Psoas muscle (tissue), 8 donors: ENCODE results near the gene VRTN. TPM values are rescaled to one million over a fixed set of nuclear protein-coding genes. Genes with fewer than 3 reads are reported as not detected.
"Not testable (repeated sequence)": the region's sequence is repeated elsewhere in the genome, so short reads cannot be mapped to it uniquely, and the experiment has no call there.

Experiments
- ATAC-seq, 4 donors: fragments of 200-7000 bp; cut with Tn5 transposase; one replicate each; pipeline ENCODE4 v1.9.1; 2020; ENCODE audit warnings: moderate library complexity in 3 of 4, mild to moderate bottlenecking in 2 of 4
- DNase-seq, 2 donors: peaks; one replicate each; pipeline ENCODE4 v3.0.0-alpha.2; 2020
- H3K27ac ChIP-seq: fragments of 200-600 bp; one replicate; pipeline ENCODE4 v1.8.0; 2022
- H3K27me3 ChIP-seq, 3 donors: fragments of 200-600 bp in 1 of 3; one replicate each; pipeline versions ENCODE4 v1.6.1 to v1.8.0; 2013 to 2022; ENCODE audit warnings: low read length in 2 of 3, mild to moderate bottlenecking in 2 of 3, moderate library complexity in 1 of 3; ENCODE audit not compliant: insufficient read depth in 3 of 3
- H3K36me3 ChIP-seq, 2 donors: fragments of 200-600 bp in 1 of 2; one replicate each; pipeline versions ENCODE4 v1.6.1 to v1.8.0; 2013 to 2022; ENCODE audit warnings: low read depth in 1 of 2, mild to moderate bottlenecking in 1 of 2, moderate library complexity in 1 of 2; ENCODE audit not compliant: insufficient read depth in 1 of 2
- H3K4me1 ChIP-seq: fragments of 200-600 bp; one replicate; pipeline ENCODE4 v1.8.0; 2022
- H3K4me3 ChIP-seq: fragments of 200-600 bp; one replicate; pipeline ENCODE4 v1.8.0; 2022; ENCODE audit warnings: mild to moderate bottlenecking
- H3K9me3 ChIP-seq: fragments of 200-600 bp; one replicate; pipeline ENCODE4 v1.8.0; 2022
- WGBS, 3 donors: extraction: QIAGEN DNeasy Blood & Tissue Kit; methylation state at CpG; one replicate each; pipeline versions ENCODE4 v1.1.6 to v1.1.7; 2013; 5-methylcytosine and 5-hydroxymethylcytosine counted together
- intact Hi-C, 2 donors: fragments of 100-400 bp; cut with DNase I; formaldehyde crosslinking; loops; one replicate each; pipeline versions ENCODE4 v1.11.0 to v1.14.2; 2022
- polyA plus RNA-seq, 3 donors: library from polyadenylated mRNA; stranded (reverse); fragments of 200-250 nt; gene quantifications; one replicate each; pipeline ENCODE4 v1.2.3, GENCODE V29; 2013
- total RNA-seq, 4 donors: library from RNA; stranded (reverse); fragmentation: NEBNext Ultra II Directional in 2 of 4; extraction: Animal tissue kit (Norgen Biotek cat#: 25700) in 2 of 4; gene quantifications; one replicate each; pipeline versions ENCODE4 v1.2.1 to v1.2.4, GENCODE V29; 2021 to 2023
- TF ChIP-seq, protein P1 (sequence below): fragments of 200-600 bp; IDR thresholded peaks from one replicate; pipeline ENCODE4 v1.8.0; 2022; ENCODE audit warnings: antibody characterized with exemption
- donor health status: healthy with polysubstance abuse.
- donor health status: DM: no; HTN: no; CAD: no; lungs with moderate emphysema.
- donor health status: Bipolar disorder and iron deficiency.
- donor health status: healthy.
- donor health status: DM: yes; HTN: yes; CAD: no.
- donor health status: DM: no; HTN: no; CAD: no.
- donor health status: DM: no; HTN: no; CAD: no.
- donor health status: DM: yes; HTN: yes; CAD: no.

VRTN gene
- total and polyA plus RNA-seq, 7 donors: not detected

DNA sequence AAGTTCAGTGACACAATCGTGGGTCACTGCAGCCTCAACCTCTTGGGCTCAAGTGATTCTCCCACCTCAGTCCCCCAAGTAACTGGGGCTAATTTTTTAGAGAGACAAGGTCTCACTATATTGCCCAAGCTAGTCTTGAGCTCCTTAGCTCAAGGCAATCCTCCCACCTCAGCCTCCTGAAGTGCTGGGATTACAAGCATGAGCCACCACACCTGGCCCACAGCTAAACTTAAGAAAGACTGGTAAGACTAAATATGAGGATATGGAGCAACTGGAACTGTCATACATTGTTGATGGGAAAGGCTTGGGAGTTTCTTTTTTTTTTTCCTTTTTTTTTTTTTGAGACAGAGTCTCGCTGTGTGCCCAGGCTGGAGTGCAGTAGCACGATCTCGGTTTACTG is 34.0 kb downstream of the VRTN start:
- no peak overlapping the region for H3K4me3 ChIP-seq
- ATAC-seq (no peak), DNase-seq (no peak)
- no peaks in the 10 kb centered on the region for H3K4me1 ChIP-seq
- H3K9me3 ChIP-seq: no peaks in the 10 kb centered on the region
- H3K27me3 ChIP-seq: no peaks in the 10 kb centered on the region
- intact Hi-C loops: no loop called here
- TF ChIP-seq, protein P1, sequence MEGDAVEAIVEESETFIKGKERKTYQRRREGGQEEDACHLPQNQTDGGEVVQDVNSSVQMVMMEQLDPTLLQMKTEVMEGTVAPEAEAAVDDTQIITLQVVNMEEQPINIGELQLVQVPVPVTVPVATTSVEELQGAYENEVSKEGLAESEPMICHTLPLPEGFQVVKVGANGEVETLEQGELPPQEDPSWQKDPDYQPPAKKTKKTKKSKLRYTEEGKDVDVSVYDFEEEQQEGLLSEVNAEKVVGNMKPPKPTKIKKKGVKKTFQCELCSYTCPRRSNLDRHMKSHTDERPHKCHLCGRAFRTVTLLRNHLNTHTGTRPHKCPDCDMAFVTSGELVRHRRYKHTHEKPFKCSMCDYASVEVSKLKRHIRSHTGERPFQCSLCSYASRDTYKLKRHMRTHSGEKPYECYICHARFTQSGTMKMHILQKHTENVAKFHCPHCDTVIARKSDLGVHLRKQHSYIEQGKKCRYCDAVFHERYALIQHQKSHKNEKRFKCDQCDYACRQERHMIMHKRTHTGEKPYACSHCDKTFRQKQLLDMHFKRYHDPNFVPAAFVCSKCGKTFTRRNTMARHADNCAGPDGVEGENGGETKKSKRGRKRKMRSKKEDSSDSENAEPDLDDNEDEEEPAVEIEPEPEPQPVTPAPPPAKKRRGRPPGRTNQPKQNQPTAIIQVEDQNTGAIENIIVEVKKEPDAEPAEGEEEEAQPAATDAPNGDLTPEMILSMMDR: no peak
- WGBS, 3 donors: 86 to 90% (median 89%) methylated on average over 3 to 4 of the region's 4 CpGs
- H3K27ac ChIP-seq: no peak overlapping the region
- H3K36me3 ChIP-seq: no peaks in the 10 kb centered on the region

DNA sequence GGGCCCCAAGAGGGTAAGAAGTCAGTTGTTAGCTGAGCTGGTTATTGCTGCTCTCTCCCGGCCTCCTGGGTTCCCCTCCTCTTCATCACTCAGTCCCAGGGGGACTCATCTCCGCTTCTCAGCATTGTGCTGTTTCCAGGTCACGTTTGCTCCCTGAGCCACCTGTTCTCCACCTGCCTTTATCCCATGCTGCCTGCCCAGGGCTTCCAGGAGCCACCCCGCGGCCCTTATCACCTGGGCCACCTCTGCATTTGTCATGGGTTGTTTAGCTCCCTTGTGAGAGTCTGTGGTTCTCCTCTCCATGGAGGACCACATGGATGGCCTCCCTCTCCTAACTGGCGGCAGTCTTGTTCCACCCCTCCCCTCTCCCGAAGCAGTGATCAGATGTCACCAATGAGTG is 41.7 kb downstream of the VRTN start:
- H3K36me3 ChIP-seq: no peaks in the 10 kb centered on the region
- H3K9me3 ChIP-seq: no peaks in the 10 kb centered on the region
- H3K4me1 ChIP-seq: no peaks in the 10 kb centered on the region
- no peak overlapping the region for H3K4me3 ChIP-seq
- DNase-seq (no peak), ATAC-seq (no peak)
- H3K27me3 ChIP-seq: peaks cover 0 to 3% (median 0%) of the 10 kb centered on the region in 3 donors
- intact Hi-C loops: no loop called here
- 55 to 60% (median 55%) methylated on average over 6 to 7 of the region's 7 CpGs for WGBS, 3 donors
- TF ChIP-seq, protein P1: no peak
- no peak overlapping the region for H3K27ac ChIP-seq

DNA sequence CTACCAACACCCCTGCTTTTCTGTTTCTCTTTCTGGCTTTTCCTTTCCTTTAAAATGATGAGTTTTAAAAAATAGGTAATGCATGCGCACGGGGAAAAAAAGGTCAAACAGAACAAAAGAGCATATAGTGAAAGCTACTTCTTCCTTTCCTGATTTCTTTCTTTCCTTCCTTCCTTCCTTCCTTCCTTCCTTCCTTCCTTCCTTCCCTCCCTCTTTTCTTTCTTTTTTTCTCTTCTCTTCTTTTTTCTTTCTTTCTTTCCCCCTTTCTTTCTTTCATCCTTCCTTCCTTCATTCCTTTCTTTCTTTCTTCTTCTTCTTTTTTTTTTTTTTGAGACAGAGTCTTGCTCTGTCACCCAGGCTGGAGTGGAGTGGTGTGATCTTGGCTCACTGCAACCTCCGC is 42.2 kb downstream of the VRTN start:
- H3K4me1 ChIP-seq, DNase-seq, H3K9me3 ChIP-seq, ATAC-seq, H3K4me3 ChIP-seq, H3K27ac ChIP-seq, H3K27me3 ChIP-seq, intact Hi-C loops, H3K36me3 ChIP-seq: not testable (repeated sequence)
- 87 to 91% (median 87%) methylated on average over 3 of the region's 3 CpGs for WGBS, 3 donors

DNA sequence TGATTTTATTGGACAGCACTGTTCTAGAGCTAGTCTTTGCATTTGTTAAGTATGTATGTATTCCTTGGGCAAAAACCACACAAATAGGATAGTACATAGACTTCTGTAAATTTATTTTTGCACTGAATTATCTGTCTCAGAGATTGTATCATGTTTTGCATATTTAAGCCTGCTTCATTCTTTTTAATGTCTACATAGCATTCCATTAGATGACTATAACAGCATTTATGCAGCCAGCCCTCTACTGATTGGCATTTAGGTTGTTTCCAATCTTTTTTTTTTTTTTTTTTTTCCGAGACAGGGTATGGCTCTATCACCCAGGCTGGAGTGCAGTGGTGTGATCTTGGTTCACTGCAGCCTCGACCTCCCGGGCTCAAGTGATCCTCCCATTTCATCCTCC is 43.2 kb downstream of the VRTN start:
- no peaks in the 10 kb centered on the region for H3K36me3 ChIP-seq
- H3K9me3 ChIP-seq: no peaks in the 10 kb centered on the region
- intact Hi-C loops: no loop called here
- H3K4me1 ChIP-seq: no peaks in the 10 kb centered on the region
- no peak for DNase-seq
- peaks cover 0 to 3% (median 0%) of the 10 kb centered on the region in 3 donors for H3K27me3 ChIP-seq
- no peak overlapping the region for H3K4me3 ChIP-seq
- no peak overlapping the region for H3K27ac ChIP-seq
- no peak for ATAC-seq
- WGBS, 3 donors: 79 to 93% (median 84%) methylated on average over 3 of the region's 3 CpGs
- TF ChIP-seq, protein P1: no peak

DNA sequence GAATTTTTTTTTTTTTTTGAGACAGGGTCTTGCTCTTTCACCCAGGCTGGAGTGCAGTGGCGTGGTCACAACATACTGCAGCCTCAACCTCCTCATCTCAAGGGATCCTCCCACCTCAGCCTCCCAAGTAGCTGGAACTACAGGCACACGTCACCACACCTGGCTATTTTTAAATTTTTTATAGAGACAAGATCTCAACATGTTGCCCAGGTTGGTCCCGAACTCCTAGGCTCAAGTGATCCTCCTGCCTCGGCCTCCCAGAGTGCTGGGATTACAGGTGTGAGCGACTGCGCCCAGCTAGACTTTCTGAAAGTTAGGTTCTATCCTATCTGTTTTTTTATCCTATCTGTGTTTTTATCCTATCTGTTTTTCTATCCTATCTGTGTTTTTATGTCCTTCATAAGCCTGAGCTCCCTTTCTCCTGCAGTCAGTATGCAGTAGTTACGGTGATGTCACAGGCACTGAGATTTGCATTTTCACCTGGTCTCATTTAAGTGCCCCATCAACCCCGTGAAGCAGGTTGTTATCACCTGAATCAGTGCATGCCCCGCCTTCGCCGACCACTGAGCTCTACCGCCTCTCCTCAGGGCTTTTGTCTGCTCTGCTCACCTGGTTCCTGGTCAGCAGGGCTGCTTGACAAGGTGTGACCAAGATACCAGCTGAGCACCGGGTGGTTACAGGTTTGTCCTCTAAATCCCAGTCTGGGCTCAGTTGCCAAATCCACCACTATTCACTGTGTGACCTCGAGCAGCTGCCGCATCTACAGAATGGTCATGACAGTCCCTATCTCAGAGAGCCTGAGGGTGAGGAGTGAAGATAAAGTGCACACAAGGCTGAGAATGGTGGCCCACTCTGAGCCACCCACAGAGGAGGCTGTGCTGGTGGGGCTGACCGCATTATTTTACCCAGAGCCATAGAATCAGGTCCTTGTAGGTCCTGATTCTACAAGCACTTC is 44.6 kb downstream of the VRTN start:
- WGBS, 3 donors: 80 to 86% (median 83%) methylated on average over 16 of the region's 16 CpGs
- no peak for ATAC-seq

More for the DNA sequence above, 44.6 kb downstream of the VRTN start:
- intact Hi-C loops: no loop called here
- H3K4me1 ChIP-seq: no peaks in the 10 kb centered on the region
- H3K27ac ChIP-seq: no peak overlapping the region
- H3K9me3 ChIP-seq: no peaks in the 10 kb centered on the region
- H3K27me3 ChIP-seq: peaks cover 0 to 3% (median 2%) of the 10 kb centered on the region in 3 donors
- DNase-seq: no peak
- no peaks in the 10 kb centered on the region for H3K36me3 ChIP-seq
- TF ChIP-seq, protein P1: no peak
- H3K4me3 ChIP-seq: no peak overlapping the region
